Measurements from ENCODE around the gene FHIT.

The FHIT gene

GRCh38 chr3:61065451-61066011, 185.7 kb downstream of the FHIT start:
- TF ChIP-seq CTCF (IDR thresholded peaks at IDR 0.05; ENCODE audit: control insufficient read depth, insufficient read depth, low read depth, low read length, missing control alignments): no peak
- DNase-seq (ENCODE audit: low read depth): no peak

GRCh38 chr3:61061092-61061723, 190.0 kb downstream of the FHIT start:
- H3K4me3 ChIP-seq (ENCODE audit: control insufficient read depth, low read depth, low read length): no peak overlapping the region
- no peak for TF ChIP-seq CTCF (IDR thresholded peaks at IDR 0.05; ENCODE audit: control insufficient read depth, insufficient read depth, low read depth, low read length, missing control alignments)
- no peak for DNase-seq (ENCODE audit: low read depth)

More at GRCh38 chr3:61065451-61066011, 185.7 kb downstream of the FHIT start:
- no peak overlapping the region for H3K4me3 ChIP-seq (ENCODE audit: control insufficient read depth, low read depth, low read length)

- H3K4me3 ChIP-seq (ENCODE audit: control insufficient read depth, low read depth, low read length): no peak overlapping the region
- TF ChIP-seq CTCF (IDR thresholded peaks at IDR 0.05; ENCODE audit: control insufficient read depth, insufficient read depth, low read depth, low read length, missing control alignments): no peak
- no peak for DNase-seq (ENCODE audit: low read depth)
Observed at GRCh38 chr3:61060411-61060861, 190.8 kb downstream of the FHIT start.

DNA sequence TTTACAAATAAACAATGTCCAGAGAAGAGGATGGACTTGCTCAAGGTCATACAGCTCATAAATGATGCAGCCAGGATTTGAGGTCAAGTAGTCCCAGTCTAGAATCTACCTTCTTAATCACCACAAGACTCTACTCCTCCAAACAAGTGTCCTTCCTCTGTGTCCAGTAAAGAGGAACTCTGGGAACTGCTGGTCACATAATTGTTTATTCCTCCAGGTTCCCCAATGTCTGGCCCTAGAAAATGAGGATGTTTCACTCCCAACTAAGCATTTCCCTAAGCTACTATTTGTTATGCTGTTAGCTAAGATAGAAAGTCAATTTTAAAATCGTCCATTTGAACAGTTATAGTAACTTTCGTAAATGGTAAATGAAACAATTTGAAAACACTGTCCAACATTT, 192.4 kb downstream of the FHIT start:
- no peak for DNase-seq (ENCODE audit: low read depth)
- H3K4me3 ChIP-seq (ENCODE audit: control insufficient read depth, low read depth, low read length): no peak overlapping the region
- TF ChIP-seq CTCF (IDR thresholded peaks at IDR 0.05; ENCODE audit: control insufficient read depth, insufficient read depth, low read depth, low read length, missing control alignments): no peak

DNA sequence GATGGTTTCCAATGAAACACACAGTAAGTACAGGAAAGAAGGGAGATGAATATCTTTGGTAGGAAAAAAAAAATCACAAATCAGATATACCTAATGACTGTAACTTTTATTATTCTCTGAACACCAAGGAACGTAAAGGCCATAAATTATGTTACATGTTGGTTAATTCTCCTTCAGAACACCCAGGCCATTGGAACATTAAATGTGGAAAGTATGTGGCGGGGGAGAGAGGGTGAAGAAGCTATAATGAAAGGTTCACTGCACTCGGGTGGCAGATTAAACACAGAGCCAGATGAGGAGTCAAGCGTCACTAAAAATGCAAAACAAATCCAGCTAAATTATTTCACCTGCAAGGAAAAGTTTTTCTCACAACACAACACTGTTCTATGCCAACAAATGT, 193.8 kb downstream of the FHIT start:
- no peak for DNase-seq (ENCODE audit: low read depth)
- no peak overlapping the region for H3K4me3 ChIP-seq (ENCODE audit: control insufficient read depth, low read depth, low read length)
- no peak for TF ChIP-seq CTCF (IDR thresholded peaks at IDR 0.05; ENCODE audit: control insufficient read depth, insufficient read depth, low read depth, low read length, missing control alignments)

- DNase-seq (ENCODE audit: low read depth): no peak
- no peak overlapping the region for H3K4me3 ChIP-seq (ENCODE audit: control insufficient read depth, low read depth, low read length)
- no peak for TF ChIP-seq CTCF (IDR thresholded peaks at IDR 0.05; ENCODE audit: control insufficient read depth, insufficient read depth, low read depth, low read length, missing control alignments)
Observed at GRCh38 chr3:61055447-61055846, 195.8 kb downstream of the FHIT start.

Measured in AG09309 (cell line).